Left cardiac atrium (tissue), 4 donors: Measurements from ENCODE around the gene HEXB. TPM values are rescaled to one million over a fixed set of nuclear protein-coding genes. Genes with fewer than 3 reads are reported as not detected.

Experiments used
- ATAC-seq, 2 donors: fragments of 200-7000 bp; cut with Tn5 transposase; one replicate each; pipeline ENCODE4 v1.9.1; 2020; ENCODE audit warnings: mild to moderate bottlenecking in 2 of 2, moderate library complexity in 2 of 2
- DNase-seq: peaks from one replicate; pipeline ENCODE4 v3.0.0-alpha.2; 2020
- intact Hi-C, 2 donors: fragments of 100-400 bp; cut with DNase I; formaldehyde crosslinking; loops; one replicate each; pipeline versions ENCODE4 v1.14.1 to v1.15.1; 2022 to 2023
- long read RNA-seq: library from polyadenylated mRNA; unstranded; transcript quantifications from one replicate; pipeline ENCODE4 v2.0.0, GENCODE V29; 2021
- total RNA-seq, 2 donors: library from RNA; stranded (reverse); fragmentation: NEBNext Ultra II Directional; extraction: Animal tissue kit (Norgen Biotek cat#: 25700); gene quantifications; one replicate each; pipeline ENCODE4 v1.2.1, GENCODE V29; 2021
- donor health status: DM: no; HTN: yes; CAD: no.
- donor health status: DM: no; HTN: yes; CAD: no; lungs with severe emphysema.
- donor health status: DM: yes; HTN: yes; CAD: no.
- donor health status: Dilated cardiomyopathy.

Gene HEXB
- total RNA-seq, result 10 to 100 TPM; 80.1 to 84.2 TPM
- long read RNA-seq, transcript HEXB-201 (14 exons, 1,901 nt), result major isoform, 140 of 153 reads
- long read RNA-seq, partial matches to known transcripts, result 4 of 153 reads
- long read RNA-seq, other reads (novel, unspliced or antisense), result 8 of 153 reads

DNA sequence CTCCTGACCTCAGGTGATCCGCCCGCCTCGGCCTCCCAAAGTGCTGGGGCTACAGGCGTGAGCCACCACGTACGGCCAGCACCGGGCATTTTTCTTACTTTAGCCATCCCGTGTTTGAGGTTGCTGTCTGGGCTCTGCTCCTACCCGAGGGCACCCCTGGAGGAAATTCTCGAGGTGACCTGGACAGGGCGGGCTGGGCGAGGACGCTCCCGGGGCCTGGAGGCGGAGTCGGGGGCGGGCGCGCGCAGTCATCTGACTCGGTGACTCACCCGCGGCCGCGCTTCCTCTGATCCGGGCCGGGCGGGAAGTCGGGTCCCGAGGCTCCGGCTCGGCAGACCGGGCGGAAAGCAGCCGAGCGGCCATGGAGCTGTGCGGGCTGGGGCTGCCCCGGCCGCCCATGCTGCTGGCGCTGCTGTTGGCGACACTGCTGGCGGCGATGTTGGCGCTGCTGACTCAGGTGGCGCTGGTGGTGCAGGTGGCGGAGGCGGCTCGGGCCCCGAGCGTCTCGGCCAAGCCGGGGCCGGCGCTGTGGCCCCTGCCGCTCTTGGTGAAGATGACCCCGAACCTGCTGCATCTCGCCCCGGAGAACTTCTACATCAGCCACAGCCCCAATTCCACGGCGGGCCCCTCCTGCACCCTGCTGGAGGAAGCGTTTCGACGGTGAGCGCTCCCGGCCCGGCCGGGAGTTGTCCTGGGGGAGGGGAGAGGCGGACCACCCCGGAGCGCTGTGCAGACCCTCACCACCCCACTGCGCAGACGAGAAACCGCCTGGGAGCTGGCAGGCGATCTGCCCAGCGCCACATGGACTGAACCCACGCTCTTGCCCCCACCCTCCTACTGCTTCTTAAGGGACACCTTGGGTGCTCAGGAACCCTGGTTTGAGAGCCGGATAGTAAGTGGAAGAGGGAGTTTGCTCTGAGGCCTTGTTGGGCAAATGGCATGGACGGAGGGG lies at the start of gene HEXB:
TSS of gene HEXB (plus strand) at position 334 of the 952 bp plus-strand sequence. CDS start at position 362, 28 bp downstream.
- peak; percentile 98 to 99 for ATAC-seq
- DNase-seq, result peak; percentile 96
- intact Hi-C loops, result no loop called here

DNA sequence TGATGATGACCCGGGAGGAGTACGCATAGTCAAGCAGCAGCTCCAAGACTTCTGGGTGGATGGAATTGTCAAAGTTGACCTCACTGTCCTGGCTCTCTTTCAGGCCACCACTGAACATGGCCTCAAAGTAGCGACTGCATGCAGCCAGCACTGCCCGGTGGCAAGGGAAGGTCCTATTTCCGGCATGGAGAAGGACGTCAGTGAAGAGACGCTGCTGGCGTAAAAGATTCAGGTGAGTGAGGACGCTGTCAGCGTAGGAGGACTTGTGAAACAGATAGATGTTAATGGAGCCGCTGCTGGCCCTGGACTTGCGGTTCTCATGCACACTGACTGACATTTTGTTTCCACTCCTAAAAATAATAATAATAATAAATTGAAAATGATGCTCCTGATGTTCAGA lies 48.9 kb upstream of the HEXB start:
- ATAC-seq (no peak), DNase-seq (no peak)
- intact Hi-C loops, result loop anchor here in 1 of 2 donors (5.0 kb wide), 1 partner anchor 339 kb away; no protein-coding TSS in a partner anchor

DNA sequence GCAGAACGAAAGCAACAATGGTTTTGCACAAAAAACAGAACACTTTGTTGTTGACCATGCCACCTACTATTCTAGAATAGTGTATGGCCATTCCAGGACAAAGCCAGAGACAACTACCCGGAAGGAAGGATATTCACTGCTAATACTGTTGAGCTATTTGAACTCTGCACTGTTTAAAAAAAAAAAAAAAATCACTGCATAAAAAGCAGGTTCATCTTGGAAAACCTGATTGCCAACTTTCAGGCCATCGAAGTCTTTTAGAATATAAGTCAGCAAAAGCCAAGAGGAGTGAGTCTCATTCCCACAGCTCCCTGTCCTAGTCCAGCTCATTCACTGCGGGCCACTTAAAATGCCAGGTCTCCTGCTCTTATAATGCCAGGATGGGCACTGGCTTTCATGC lies 48.5 kb upstream of the HEXB start:
- no peak for ATAC-seq
- no peak for DNase-seq
- intact Hi-C loops, result loop anchor here in 1 of 2 donors (5.0 kb wide), 1 partner anchor 339 kb away; no protein-coding TSS in a partner anchor

GRCh38 chr5:74638544-74638969 lies 46.5 kb upstream of the HEXB start:
- ATAC-seq, result no peak
- intact Hi-C loops, result loop anchor here in 1 of 2 donors (5.0 kb wide), 1 partner anchor 341 kb away; no protein-coding TSS in a partner anchor
- DNase-seq, result no peak

DNA sequence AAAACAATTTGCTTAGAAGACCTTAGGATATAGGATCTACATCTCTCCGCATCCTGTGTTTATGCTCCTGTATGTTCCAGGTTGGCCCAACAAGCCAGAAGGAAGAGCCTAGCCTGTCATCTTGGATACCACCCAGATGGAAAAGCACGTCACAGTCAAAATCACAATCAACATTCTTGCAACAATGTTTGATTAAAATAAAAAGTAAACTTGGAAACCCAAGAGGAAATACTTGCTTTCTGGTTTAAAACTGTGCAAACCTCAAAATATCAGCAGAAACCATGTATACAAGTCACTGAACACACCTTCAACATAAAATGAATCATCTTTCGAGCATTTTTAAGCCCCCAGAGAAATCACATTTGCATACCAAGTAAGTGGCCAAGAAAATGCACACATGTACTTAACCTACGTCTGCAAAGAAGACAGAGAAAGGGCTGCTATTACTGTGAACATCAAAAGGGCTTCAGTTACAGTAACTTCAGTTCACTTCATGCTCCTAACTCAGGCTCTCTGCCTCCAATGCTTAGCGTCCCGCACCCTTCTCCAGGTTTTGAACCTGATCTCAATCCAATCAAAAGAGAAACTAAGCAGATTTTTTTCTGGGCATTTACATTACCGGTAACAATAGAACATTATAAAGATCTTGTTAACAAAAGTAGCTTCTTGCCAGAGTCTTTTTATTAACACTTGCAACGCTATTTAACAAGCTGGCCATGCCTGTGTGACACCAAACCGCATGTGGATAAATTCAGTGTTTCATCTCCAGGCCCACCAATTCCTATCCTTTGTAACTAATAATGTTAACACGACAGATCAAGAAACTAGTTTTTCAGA lies 45.8 kb upstream of the HEXB start:
- no peak for ATAC-seq
- DNase-seq, result no peak
- intact Hi-C loops, result loop anchor here in 1 of 2 donors (5.0 kb wide), 1 partner anchor 342 kb away; no protein-coding TSS in a partner anchor

DNA sequence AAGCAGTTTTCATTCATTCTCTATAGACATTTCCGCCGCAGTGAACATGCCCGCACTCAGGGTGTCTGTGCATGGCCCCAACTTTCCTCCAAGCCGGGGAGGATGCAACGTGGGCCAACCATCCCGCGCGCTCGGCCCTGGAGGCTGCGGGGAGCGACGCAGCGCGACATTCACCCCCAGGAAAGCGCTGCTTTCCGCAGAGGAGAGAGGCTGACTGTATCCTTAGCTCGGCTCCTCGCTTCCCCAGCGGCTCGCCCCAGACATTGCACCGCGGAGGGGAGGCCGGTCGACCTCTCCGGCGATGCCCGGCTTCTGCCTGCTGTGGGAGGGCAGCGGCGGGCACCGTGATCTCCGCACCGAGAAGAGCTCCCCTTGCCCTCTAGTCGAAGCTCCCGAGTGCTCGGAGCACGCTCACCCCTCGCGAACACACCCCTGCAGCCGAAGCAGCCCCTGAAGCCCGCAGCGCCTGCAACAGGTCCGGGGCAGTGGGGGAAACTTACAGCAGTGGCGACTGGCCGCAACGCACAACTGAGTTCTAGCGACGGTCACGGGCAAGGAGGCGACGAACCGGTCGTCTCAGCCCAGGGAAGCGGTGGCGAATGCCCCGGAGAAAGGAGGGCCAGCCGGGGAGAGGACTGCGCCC lies 45.1 kb upstream of the HEXB start:
- DNase-seq, result peak; percentile 51
- intact Hi-C loops, result loop anchor here (5.0 to 10.0 kb wide), 5 partner anchors 63 to 1045 kb away; no protein-coding TSS in a partner anchor
- peak; percentile 48 to 49 for ATAC-seq

- DNase-seq, result peak; percentile 92
- ATAC-seq, result peak; percentile 89
- intact Hi-C loops, result loop anchor here (5.0 to 10.0 kb wide), 4 partner anchors 63 to 1046 kb away; no protein-coding TSS in a partner anchor
These were observed 44.5 kb upstream of the HEXB start, which contains the start of gene ENC1 for GRCh38 chr5:74640450-74640953. Gene ENC1, minus strand, starts transcription at chr5:74640728. Its CDS starts 4,243 bp downstream, at chr5:74636485.

GRCh38 chr5:74640954-74641734 lies 43.9 kb upstream of the HEXB start:
- ATAC-seq (peak; percentile 51 to 70), DNase-seq (peak; percentile 86)
- intact Hi-C loops, result loop anchor here (5.0 to 10.0 kb wide), 4 partner anchors 64 to 1046 kb away; no protein-coding TSS in a partner anchor

DNA sequence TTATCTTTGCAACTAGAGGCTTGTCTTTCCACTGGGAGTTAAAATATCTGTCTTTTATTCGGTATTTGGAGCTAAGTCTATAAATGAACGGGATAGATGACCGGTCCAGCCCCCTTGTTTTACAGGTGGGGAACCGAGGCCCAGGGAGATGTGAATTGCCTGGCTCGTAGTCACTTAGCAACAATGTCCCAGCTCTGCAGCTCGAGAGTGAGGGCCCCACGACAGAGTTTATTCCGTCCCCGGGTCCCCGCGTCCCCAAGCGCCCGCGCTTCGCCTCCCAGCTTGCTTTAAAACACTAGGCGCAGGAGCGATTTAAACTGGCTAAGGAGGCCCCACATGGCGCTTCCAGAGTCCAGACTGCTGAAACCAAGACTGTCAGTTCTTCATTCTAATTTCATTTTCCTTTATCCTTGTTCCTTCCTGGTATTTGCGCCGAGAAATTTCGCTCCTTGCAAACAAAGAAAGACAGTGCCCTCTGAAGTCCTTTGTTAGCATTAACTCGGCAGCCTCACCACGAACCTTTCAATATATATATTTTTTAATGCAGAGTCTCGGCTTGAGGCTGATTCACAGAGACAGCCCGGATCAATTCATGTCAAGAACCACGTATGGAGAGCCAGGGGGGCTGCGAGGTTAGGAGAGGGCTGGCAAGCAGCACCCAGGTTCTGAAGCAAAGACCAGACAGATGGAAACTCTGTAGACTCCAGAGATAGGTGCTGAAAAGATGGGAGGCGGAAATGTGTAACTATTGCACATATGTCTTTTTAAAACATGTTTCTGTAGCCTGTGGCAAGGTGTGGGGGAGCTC lies 43.1 kb upstream of the HEXB start:
- ATAC-seq, result peak; percentile 19 to 42
- peak; percentile 38 for DNase-seq
- intact Hi-C loops, result loop anchor here (5.0 to 10.0 kb wide), 4 partner anchors 65 to 1047 kb away; no protein-coding TSS in a partner anchor

DNA sequence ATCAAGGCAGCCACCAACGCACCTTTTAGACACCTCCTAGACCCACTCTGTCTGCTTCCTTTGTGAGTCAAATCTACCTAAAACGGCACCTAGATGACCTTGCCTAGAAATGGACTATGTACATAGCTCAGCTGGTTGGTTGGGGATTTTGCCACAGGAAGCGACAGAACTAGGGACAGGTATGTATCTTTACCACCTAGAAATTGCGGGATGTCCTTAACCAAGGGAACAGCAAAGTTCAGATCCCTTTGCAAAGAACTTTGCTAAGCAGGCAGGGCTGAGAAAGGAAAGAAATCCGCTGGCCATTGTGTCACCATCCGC lies 42.5 kb upstream of the HEXB start:
- DNase-seq, result no peak
- ATAC-seq, result no peak
- intact Hi-C loops, result loop anchor here (5.0 to 10.0 kb wide), 4 partner anchors 65 to 1048 kb away; no protein-coding TSS in a partner anchor

GRCh38 chr5:74643111-74643562 lies 41.9 kb upstream of the HEXB start:
- ATAC-seq (peak in 1 of 2 donors; percentile 4), DNase-seq (no peak)
- intact Hi-C loops, result loop anchor here (5.0 to 10.0 kb wide), 4 partner anchors 66 to 1048 kb away; no protein-coding TSS in a partner anchor

DNA sequence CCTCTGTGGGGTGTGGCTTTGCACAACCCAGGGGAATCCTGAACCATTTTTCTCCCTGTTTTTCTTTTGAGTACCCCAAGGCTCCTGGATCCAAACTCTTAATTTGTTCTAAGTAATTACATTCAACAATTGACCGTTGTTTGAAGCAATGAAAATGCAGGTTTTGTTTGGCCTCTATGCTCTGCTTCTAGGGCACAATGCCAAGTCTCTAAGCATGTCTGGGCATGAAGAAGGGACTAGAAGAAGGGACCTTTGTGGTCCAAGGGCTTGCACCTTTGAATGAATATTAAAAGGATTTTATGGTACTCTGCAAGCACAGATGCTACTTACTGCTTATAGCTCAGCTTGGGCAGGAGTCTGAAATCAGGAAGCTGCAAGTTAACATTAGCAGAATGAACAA lies 37.9 kb upstream of the HEXB start:
- DNase-seq (no peak), ATAC-seq (no peak)
- intact Hi-C loops, result loop anchor here (5.0 to 10.0 kb wide), 6 partner anchors 282 to 1052 kb away; no protein-coding TSS in a partner anchor

DNA sequence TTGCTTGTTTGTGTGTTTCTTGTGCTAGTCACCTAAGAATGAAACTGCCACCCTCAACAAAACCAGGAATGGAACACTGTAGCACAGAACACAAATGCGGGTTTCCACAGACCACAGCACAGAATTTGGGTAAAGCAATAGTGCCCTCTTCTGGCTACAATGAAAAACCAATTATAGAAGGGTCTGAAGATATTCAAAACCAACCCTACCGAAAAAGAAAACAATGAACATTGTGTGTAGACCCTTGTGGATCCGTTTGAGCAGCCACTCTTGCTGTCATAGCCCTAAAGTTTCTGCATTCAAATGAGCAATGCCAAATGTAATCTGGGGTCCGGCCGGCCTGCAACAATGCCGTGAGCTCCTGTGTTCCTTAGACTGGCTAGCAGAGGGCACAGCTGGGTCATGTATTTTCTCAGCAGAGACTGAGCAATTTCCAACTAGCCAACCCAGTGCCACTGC lies 36.2 kb upstream of the HEXB start:
- no peak for DNase-seq
- ATAC-seq, result peak; percentile 89 to 93
- intact Hi-C loops, result loop anchor here (2.0 to 10.0 kb wide), 7 partner anchors 284 to 1054 kb away; no protein-coding TSS in a partner anchor

DNA sequence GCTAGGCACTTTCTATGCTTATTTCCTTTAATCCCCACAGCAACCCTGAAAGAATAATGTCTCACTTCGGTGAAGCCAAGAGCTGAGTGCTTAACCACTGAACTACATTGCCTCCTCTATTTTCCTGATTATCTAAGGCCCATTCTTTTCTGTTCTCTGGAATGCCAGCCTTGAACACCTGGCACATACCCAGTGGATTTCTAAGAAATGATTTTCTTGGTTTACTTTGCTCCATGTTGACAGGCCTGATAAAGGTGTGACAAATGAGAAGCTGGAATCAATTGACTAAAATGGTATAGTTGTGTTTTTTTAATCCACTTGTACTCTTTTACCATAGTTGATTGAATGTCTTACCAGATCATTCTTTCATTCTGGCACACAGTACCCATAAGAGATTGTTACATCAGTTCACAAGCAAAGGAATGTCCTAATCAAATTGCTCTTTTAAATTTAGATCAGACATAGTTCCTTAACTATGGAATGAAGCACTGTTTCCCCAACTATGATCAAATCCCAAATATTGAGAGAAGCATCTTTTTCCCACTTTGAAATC lies 35.5 kb upstream of the HEXB start:
- intact Hi-C loops, result loop anchor here (2.0 to 10.0 kb wide), 7 partner anchors 285 to 1055 kb away; no protein-coding TSS in a partner anchor
- peak in 1 of 2 donors; percentile 10 for ATAC-seq
- no peak for DNase-seq

- intact Hi-C loops, result no loop called here
- no peak for DNase-seq
- peak in 1 of 2 donors; percentile 17 for ATAC-seq
These were observed 33.3 kb upstream of the HEXB start for GRCh38 chr5:74651710-74652109.

GRCh38 chr5:74652576-74652975 lies 32.5 kb upstream of the HEXB start:
- DNase-seq (no peak), ATAC-seq (no peak)
- intact Hi-C loops, result no loop called here
